Endothelial cell (in vitro differentiated cells): Measurements from ENCODE around the gene DEFB115. TPM values are rescaled to one million over a fixed set of nuclear protein-coding genes. Genes with fewer than 3 reads are reported as not detected.
"Not testable (repeated sequence)": the region's sequence is repeated elsewhere in the genome, so short reads cannot be mapped to it uniquely, and the experiment has no call there.

ENCODE experiments used
- DNase-seq: peaks from one replicate; pipeline ENCODE4 v3.0.0; 2021; ENCODE audit warnings: low spot score
- H3K27ac Mint-ChIP-seq: one replicate; pipeline ENCODE4 v1.8.0; 2021; ENCODE audit warnings: mixed read lengths, inconsistent platforms; ENCODE audit not compliant: unreplicated experiment
- H3K27me3 Mint-ChIP-seq: one replicate; pipeline ENCODE4 v1.8.0; 2021; ENCODE audit warnings: mild to moderate bottlenecking, moderate library complexity, mixed read lengths, inconsistent platforms; ENCODE audit not compliant: unreplicated experiment
- H3K36me3 Mint-ChIP-seq: one replicate; pipeline ENCODE4 v1.8.0; 2021; ENCODE audit warnings: mild to moderate bottlenecking, low read depth, mixed read lengths, inconsistent platforms; ENCODE audit not compliant: unreplicated experiment
- H3K4me1 Mint-ChIP-seq: one replicate; pipeline ENCODE4 v1.8.0; 2021; ENCODE audit warnings: mild to moderate bottlenecking, mixed read lengths, inconsistent platforms; ENCODE audit not compliant: unreplicated experiment
- H3K4me3 Mint-ChIP-seq: one replicate; pipeline ENCODE4 v1.8.0; 2021; ENCODE audit warnings: mild to moderate bottlenecking, mixed read lengths, inconsistent platforms; ENCODE audit not compliant: unreplicated experiment
- H3K9me3 Mint-ChIP-seq: one replicate; pipeline ENCODE4 v1.8.0; 2021; ENCODE audit warnings: mixed read lengths, inconsistent platforms; ENCODE audit not compliant: unreplicated experiment
- total RNA-seq: library from RNA; stranded (reverse); fragmentation: NEBNext Ultra II Directional; extraction: Animal tissue kit (Norgen Biotek cat#: 25700); gene quantifications from one replicate; pipeline ENCODE4 v1.2.1, GENCODE V29; 2021; ENCODE audit not compliant: unreplicated experiment
- TF ChIP-seq, protein P1 (sequence below): fragments of 200-600 bp; sonication (generic); IDR thresholded peaks from one replicate; pipeline ENCODE4 v1.5.0; 2021; ENCODE audit warnings: antibody characterized with exemption; ENCODE audit not compliant: unreplicated experiment

Gene DEFB115
- total RNA-seq, 1 donor from 2014 or later, result not detected

DNA sequence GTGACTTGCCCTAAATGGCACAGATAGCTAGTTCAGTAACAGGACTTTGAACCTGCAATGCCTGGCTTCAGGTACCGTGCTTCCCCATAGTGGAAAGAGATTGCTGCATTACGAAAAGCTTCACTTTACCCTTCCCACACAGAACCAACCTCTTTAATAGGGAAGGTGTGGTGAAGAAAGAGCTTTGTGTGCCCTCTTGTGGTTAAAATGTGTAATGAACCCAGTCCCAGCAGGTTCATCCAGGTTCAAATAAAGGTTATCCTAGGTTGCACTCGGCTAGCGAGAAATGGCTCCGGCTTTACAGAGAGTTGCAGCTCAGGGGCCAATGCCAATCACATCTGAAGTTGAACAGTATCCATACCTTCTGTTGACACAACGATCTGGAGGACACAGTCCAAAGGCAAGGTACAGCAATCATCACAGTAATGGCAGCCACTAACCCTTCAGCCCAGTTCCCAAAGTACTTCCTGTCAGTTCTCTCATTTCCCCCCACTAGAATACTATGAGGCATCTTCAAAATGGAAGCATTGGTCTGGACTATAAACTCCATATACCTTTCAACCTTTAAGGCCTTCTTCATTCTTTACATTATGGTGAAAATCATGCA is 3.0 kb downstream of the DEFB115 start:
- H3K9me3 Mint-ChIP-seq, result peaks cover 47% of the 10 kb centered on the region
- H3K4me3 Mint-ChIP-seq, result no peak overlapping the region

DNA sequence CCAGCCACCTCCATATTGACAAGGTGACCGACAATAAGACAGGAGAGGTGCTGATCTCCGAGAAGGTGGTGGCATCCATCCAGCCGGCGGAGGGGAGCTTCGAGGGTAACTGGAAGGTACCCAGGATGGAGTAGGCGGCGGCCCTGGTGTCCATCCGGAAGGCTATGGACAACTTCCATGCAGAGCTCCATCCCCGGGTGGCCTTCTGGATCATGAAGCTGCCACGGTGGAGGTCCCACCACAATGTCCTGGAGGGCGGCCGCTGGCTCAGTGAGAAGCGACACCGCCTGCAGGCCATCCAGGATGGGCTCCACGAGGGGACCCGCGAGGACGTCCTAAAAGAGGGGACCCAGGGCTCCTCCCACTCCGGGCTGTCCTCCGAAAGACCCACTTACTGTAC is 17.0 kb downstream of the DEFB115 start:
- H3K36me3 Mint-ChIP-seq, result peaks cover 5% of the 10 kb centered on the region

More for the DNA sequence above, 3.0 kb downstream of the DEFB115 start:
- Mint-ChIP-seq H3K4me1 (no peaks in the 10 kb centered on the region), H3K27me3 (peaks cover 7% of the 10 kb centered on the region), H3K36me3 (peaks cover 5% of the 10 kb centered on the region), H3K27ac (no peak overlapping the region)
- TF ChIP-seq, protein P1, sequence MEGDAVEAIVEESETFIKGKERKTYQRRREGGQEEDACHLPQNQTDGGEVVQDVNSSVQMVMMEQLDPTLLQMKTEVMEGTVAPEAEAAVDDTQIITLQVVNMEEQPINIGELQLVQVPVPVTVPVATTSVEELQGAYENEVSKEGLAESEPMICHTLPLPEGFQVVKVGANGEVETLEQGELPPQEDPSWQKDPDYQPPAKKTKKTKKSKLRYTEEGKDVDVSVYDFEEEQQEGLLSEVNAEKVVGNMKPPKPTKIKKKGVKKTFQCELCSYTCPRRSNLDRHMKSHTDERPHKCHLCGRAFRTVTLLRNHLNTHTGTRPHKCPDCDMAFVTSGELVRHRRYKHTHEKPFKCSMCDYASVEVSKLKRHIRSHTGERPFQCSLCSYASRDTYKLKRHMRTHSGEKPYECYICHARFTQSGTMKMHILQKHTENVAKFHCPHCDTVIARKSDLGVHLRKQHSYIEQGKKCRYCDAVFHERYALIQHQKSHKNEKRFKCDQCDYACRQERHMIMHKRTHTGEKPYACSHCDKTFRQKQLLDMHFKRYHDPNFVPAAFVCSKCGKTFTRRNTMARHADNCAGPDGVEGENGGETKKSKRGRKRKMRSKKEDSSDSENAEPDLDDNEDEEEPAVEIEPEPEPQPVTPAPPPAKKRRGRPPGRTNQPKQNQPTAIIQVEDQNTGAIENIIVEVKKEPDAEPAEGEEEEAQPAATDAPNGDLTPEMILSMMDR, result peak; percentile 43
- no peak for DNase-seq

DNA sequence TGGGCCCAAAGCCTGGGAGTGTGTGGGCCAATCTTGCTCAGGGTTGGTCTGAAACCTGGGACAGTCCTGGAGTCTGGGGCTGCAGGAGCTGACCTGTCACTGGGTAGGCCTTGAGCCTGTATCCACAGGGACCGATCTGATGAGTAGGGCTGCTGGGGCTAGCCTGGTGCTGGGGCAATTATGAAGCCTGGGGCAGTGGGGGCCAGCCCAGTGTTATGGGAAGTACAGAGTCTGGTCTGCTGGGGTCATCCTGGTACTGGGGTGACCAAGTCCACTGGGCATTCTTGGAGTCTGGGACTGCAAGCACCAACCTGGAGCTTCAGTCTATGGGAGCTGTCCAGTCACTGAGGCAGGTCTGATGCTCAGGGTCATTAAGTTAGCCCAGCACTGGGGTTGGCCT is 20.7 kb downstream of the DEFB115 start:
- Mint-ChIP-seq H3K27me3 (peaks cover 6% of the 10 kb centered on the region), H3K36me3 (no peaks in the 10 kb centered on the region), H3K4me3 (no peak overlapping the region), H3K4me1 (no peaks in the 10 kb centered on the region), H3K27ac (no peak overlapping the region), H3K9me3 (peaks cover 25% of the 10 kb centered on the region)
- DNase-seq, result no peak
- TF ChIP-seq, protein P1, result no peak

More for the DNA sequence above, 17.0 kb downstream of the DEFB115 start:
- H3K27me3 Mint-ChIP-seq, result peaks cover 6% of the 10 kb centered on the region
- no peak for DNase-seq
- TF ChIP-seq, protein P1, result no peak
- H3K4me1 Mint-ChIP-seq, result no peaks in the 10 kb centered on the region
- no peak overlapping the region for H3K27ac Mint-ChIP-seq
- H3K9me3 Mint-ChIP-seq, result peaks cover 37% of the 10 kb centered on the region
- H3K4me3 Mint-ChIP-seq, result no peak overlapping the region

DNA sequence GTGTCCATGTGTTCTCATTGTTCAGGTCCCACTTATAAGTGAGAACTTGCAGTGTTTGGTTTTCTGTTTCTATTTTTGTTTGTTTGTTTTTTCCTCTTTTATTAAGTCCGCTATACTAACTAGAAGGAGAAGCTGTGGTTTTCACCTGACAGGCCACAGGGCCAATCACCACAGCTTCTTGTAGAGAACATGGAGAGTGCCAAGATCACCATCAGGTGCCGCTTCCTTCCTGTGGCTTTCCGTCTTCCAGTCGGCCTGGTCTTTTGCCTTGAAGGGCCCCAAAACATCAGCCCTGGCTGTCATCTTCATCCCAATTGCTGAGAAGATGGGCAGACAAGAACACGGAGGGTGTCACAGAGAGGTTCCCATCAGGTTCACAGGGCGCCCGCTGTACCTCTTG is 27.5 kb downstream of the DEFB115 start:
- not testable (repeated sequence) for H3K4me3 Mint-ChIP-seq, DNase-seq, H3K4me1 Mint-ChIP-seq, H3K27ac Mint-ChIP-seq, H3K27me3 Mint-ChIP-seq
- peaks cover 13% of the 10 kb centered on the region for H3K36me3 Mint-ChIP-seq
- peaks cover 70% of the 10 kb centered on the region for H3K9me3 Mint-ChIP-seq

DNA sequence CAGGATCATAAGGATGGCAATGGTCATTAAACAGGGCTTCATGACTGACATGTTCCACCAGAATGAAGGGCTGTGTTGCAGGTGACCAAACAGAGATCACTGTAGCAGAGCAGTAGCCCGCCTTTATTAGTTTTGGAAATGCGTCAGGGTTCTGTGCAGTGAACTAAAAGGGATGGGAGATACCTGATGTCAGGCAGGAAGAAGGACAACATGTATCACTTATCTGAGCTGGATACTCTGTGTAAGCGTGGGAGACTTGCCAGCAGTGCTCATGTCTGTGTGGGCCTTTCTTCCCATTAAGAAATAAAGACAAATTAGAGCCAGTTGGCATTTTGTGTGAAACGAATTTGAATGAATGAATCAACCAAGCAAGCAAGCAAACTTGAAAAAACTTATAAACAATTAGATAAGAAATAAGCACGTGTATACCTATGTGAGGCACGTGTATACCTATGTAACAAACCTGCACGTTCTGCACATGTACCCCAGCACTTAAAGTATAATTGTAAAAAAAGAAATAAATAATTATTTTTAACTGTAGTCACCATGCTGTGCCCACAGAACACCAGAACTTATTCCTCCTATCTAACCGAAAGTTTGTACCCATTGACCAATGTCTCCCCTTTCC is 51.2 kb downstream of the DEFB115 start, which contains the start of gene DEFB116:
Gene DEFB116 (minus strand): TSS at position 51 of the 628 bp plus-strand sequence. CDS start 0 bp downstream, at position 51.
- Mint-ChIP-seq H3K27me3 (no peaks in the 10 kb centered on the region), H3K27ac (no peak within 1 kb of the TSS), H3K9me3 (peaks cover 37% of the 10 kb centered on the region), H3K4me1 (no peaks in the 10 kb centered on the region), H3K36me3 (peaks cover 8% of the 10 kb centered on the region), H3K4me3 (no peak within 1 kb of the TSS)
- DNase-seq, result no peak
- TF ChIP-seq, protein P1, result no peak

Other genes with a start within 250 kb of the DEFB115 start
- not detected for gene DEFB116, start 50.9 kb downstream of the DEFB115 start, total RNA-seq
- gene DEFB118, start 110.9 kb downstream of the DEFB115 start, total RNA-seq, result not detected
- gene DEFB119, start 132.9 kb downstream of the DEFB115 start, total RNA-seq, result not detected
- not detected for gene DEFB121, start 148.6 kb downstream of the DEFB115 start, total RNA-seq
- gene DEFB123, start 183.0 kb downstream of the DEFB115 start, total RNA-seq, result not detected
- not detected for gene DEFB124, start 217.5 kb downstream of the DEFB115 start, total RNA-seq
- not detected for gene REM1, start 217.6 kb downstream of the DEFB115 start, total RNA-seq